Activated CD4-positive, alpha-beta T cell treated with anti-CD3 and anti-CD28 coated beads, Interleukin-2, amount 50 U/mL, for 1 hour (primary cell): Measurements from ENCODE around the gene CKM.
"Not testable (repeated sequence)": the region's sequence is repeated elsewhere in the genome, so short reads cannot be mapped to it uniquely, and the experiment has no call there.

Experiments
- DNase-seq: peaks from one replicate; pipeline ENCODE4 v3.0.0-alpha.2; 2020

The CKM gene

GRCh38 chr19:45348367-45349125 lies 25.9 kb upstream of the CKM start:
- DNase-seq = no peak

- DNase-seq = no peak
Measured at GRCh38 chr19:45347570-45348366, 25.1 kb upstream of the CKM start.

GRCh38 chr19:45346449-45346848 lies 23.8 kb upstream of the CKM start:
- no peak for DNase-seq

- no peak for DNase-seq
Measured at GRCh38 chr19:45345506-45345860, 22.8 kb upstream of the CKM start.

- DNase-seq = no peak
Measured at GRCh38 chr19:45344621-45345505, 22.2 kb upstream of the CKM start.

- DNase-seq = no peak
Measured at GRCh38 chr19:45342911-45343310, 20.2 kb upstream of the CKM start.

GRCh38 chr19:45340899-45341453 lies 18.3 kb upstream of the CKM start:
- no peak for DNase-seq

GRCh38 chr19:45340232-45340898 lies 17.7 kb upstream of the CKM start, which contains the start of gene KLC3:
TSS of gene KLC3 (plus strand) at chr19:45340750. CDS start at chr19:45345542, 4,792 bp downstream.
- peak; percentile 30 for DNase-seq

- no peak for DNase-seq
Measured at GRCh38 chr19:45339629-45340028, 17.0 kb upstream of the CKM start.

- no peak for DNase-seq
Measured at GRCh38 chr19:45336696-45337251, 14.1 kb upstream of the CKM start.

- not testable (repeated sequence) for DNase-seq
Measured at GRCh38 chr19:45334881-45335280, 12.2 kb upstream of the CKM start.

GRCh38 chr19:45333609-45334303 lies 11.1 kb upstream of the CKM start:
- no peak for DNase-seq

- no peak for DNase-seq
Measured at GRCh38 chr19:45331411-45331810, 8.7 kb upstream of the CKM start.

- no peak for DNase-seq
Measured at GRCh38 chr19:45327404-45328143, 4.9 kb upstream of the CKM start.

- DNase-seq = no peak
Measured at GRCh38 chr19:45324349-45324907, 1.8 kb upstream of the CKM start.

GRCh38 chr19:45323671-45324081 lies 1.0 kb upstream of the CKM start:
- DNase-seq = no peak

GRCh38 chr19:45322311-45322710 lies 364 bp downstream of the CKM start:
- no peak for DNase-seq

GRCh38 chr19:45321848-45322247 lies 827 bp downstream of the CKM start:
- DNase-seq = no peak

GRCh38 chr19:45320997-45321775 lies 1.5 kb downstream of the CKM start:
- DNase-seq = no peak
